8988T (cell line): ENCODE data around the gene TMTC2.

Source experiments
- DNase-seq: peaks from one replicate; pipeline ENCODE4 v3.0.0; 2011

Gene TMTC2

DNA sequence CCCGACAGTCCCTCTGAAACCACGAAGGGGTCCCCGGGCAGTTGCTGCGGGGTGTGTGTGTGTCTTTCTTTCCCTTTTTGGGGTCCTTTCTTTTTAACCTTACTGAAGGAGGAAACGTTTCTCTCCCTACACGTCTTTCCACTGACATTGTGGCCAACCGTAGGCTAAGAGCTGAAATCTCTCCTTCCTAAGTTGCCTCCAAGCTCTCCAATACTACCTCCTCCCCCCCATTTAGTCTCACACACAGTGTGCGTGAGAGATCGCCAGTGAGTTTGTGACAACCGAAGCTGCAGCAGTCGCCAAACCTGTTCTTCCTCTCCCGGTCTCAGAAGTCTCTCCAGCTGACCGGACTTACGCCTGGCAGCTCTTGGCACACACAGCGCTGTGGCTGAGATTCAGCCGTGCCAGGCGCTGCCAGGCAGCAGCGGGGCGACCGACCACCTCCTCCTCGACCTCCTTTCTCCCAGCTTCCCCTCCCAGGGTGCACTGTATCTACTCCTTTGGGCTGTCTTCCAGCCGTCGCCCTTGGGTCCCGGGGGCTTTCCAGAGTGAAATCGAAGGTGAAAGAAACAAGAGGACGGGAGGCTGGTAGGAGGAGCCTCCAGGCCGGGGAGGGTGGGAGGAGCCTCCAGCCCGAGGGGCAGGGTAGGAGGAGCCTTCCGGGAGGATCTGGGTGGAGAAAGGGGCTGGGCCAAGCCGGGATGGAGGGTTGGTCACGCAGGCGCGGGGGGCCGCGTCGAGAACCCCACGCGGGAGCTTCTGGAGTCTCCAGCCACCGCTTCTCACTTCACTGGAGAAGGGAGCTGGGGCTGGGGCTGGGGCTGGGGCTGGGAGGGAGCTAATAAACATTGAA is at the start of gene TMTC2:
TMTC2 (plus strand) TSS at position 739 of the 853 bp plus-strand sequence.
- DNase-seq, result peak; percentile 68

DNA sequence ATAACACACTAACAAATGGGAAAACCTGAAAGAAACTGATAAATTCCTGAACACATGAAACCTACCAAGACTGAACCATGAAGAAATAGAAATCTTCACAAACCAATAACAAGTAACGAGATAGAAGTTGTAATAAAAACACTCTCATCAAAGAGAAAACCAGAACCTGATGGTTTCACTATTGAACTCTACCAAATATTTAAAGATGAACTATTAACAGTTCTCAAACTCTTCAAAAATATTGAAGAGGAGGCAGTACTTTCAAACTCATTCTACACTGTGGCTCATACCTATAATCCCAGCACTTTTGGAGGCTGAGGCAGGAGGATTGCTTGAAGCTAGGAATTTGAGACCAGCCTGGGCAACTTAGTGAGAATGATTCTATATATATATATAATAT is 48.4 kb upstream of the TMTC2 start:
- DNase-seq, result no peak

DNA sequence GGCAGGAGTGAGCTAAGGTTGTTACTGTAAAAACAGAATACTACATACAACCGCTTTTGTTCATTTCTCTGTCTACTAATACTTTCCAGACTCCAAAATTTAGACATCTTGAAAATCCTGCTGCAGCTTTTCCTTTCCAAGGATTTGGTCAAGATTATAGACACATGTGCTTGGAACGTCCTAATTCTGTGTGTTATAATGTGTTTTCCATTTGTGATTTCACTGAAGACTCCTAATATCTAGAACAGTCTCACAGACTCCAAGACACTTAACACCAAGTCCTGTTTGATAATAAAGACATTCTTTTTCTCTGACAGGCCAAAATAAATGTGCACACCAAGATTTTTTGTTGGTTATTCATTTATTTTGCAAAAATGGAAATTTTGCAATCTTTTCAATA is 41.8 kb upstream of the TMTC2 start:
- no peak for DNase-seq

DNA sequence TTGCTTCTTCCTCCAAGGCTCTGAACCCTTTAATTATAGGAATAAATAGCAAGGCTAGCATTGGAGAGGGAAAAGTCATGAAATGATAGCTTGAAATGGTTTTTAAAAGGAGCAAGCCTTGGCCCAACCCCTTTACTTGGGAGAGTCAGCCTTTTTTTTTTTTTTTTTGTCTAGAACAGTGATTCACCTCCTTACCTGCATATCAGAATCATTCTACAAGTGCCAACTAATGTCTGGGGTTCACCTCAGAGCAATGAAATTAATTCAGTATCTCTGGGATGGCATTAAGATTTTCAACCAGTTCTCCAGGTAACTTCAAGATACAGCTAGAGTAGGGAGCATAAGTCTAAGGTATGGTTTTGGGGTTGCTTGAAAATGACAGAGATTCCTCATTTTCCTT is 41.3 kb upstream of the TMTC2 start:
- DNase-seq, result no peak

DNA sequence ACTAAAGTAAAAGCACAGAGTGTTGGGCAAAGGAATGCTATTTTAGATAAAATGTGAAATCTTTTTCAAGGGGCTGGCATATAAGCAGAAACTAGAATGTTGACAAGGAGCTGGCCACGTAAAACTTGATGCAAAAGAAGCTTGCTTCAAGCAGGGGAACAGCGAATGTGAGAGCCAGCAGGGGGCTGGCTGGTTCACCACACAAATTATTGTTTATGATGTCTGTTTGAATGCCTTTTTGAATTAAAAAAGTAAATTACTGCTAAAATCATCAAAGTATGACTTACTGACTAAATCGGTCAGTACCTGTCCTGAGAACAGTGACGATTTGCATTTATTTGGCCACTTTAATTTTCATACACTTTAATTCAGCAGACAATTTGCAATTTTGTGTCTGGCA is 38.9 kb upstream of the TMTC2 start:
- no peak for DNase-seq

DNA sequence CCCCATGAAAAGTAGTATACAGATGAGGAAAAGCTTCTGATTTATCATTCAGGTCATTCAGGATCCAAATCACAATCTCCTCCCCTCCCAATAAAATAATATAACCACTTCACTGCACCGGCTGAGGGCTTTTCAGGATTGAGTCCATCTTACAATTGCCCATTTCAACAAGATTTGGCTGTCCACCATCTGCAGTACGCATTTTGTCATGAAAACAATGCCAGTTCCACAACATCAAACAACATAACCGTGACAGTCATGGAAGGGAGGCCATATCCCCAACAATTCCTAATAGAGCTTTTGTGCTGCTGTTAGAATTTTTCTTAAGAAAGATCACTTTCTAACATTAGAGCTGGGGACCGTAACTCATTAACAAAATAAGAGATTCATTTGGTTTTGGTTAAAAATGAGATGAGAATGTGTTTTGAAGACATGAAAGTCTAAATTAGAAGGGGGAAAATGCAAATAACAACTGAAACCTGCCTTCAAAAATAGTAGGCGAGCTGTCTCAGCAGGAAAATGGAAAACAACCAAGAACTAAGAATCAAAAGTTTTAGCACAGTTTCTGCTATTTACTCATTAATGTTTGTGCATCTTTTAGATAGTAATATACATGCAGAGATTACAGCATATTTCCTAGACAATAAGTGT is 38.3 kb upstream of the TMTC2 start:
- DNase-seq, result no peak

DNA sequence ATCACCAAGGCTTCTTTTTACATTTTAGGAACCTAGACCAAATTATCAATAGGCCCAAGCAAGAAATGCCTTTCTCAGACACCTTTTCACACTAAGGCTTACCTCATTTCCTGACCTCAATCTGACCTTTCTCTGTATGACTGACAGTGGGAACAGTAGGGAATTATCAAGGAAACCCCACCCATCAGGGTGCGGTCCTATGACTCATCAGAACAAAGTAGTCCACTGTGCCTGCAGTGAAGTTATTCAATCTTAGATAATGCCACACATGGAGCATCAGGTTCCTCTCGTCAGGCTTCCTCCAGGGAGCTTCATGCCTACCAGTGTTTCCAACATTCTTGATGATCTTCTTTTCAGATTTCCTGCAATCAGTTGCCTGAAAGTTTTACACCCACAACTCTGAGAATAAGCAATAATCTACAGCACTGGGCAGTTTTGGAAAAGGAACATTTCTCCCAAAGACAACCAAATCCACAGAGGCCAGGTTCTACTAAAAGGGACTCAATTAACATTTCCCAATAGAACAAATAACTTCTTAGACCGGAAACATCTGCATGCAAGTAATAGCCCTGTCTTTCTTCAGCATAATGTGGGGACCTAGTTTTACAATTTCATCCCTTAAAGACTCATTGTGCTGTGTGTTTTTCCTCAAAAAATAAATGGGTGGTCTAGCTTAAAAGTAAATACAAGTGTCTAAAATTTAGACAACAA is 35.9 kb upstream of the TMTC2 start:
- DNase-seq, result no peak

DNA sequence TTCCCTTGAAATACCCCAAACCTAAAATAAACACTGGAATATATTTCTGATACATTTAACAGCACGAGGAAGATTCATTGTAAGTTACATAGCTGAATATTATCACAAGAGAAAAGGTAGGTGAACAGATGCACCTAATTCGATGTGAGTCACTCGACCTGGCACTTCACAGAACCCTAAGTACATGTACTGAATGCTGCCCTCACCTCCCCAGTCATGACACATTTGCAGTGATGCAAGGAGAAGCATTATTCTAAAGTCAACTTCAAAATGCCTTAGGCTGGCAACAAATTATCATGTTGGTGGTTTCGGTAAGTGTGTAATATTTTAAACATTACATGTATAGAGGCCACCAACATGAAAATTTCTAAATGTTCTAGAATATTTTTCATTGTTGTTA is 35.2 kb upstream of the TMTC2 start:
- no peak for DNase-seq

DNA sequence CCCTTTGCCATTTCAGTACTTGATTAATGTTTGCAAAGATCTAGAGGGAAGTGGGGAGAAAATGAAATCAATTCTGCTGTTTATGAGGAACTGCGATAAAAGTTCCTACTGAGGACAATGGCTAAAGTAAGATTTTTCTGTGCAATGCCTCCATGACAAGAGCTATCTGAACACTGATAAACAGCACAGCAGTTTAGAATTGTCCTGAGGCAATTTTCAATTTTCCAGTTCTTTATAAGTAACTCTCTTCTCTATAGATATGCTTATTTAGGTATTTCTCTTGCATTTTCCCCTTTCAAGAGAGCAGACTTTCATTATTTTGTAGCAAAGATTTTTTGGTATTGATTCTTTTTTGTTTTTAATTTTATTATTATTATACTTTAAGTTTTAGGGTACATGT is 34.6 kb upstream of the TMTC2 start:
- no peak for DNase-seq

DNA sequence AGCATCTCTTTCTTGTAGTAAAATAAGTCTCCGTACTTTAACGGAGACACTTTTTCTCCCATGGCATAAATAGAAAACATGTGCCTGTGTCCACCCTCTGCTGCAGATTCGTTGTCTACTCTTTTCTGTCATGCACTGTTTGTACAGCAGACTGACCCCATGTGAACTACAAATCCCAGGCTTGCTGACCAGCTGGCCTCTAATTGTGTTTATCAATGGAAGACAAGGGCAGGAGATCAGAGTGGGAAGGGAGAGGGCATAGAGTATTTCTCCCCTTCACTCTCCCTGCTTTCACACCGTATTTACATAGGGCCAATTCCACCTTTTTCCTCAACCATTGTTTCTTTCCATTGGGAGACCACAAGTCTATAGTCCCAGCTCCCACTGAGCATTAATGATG is 31.0 kb upstream of the TMTC2 start:
- DNase-seq, result no peak

DNA sequence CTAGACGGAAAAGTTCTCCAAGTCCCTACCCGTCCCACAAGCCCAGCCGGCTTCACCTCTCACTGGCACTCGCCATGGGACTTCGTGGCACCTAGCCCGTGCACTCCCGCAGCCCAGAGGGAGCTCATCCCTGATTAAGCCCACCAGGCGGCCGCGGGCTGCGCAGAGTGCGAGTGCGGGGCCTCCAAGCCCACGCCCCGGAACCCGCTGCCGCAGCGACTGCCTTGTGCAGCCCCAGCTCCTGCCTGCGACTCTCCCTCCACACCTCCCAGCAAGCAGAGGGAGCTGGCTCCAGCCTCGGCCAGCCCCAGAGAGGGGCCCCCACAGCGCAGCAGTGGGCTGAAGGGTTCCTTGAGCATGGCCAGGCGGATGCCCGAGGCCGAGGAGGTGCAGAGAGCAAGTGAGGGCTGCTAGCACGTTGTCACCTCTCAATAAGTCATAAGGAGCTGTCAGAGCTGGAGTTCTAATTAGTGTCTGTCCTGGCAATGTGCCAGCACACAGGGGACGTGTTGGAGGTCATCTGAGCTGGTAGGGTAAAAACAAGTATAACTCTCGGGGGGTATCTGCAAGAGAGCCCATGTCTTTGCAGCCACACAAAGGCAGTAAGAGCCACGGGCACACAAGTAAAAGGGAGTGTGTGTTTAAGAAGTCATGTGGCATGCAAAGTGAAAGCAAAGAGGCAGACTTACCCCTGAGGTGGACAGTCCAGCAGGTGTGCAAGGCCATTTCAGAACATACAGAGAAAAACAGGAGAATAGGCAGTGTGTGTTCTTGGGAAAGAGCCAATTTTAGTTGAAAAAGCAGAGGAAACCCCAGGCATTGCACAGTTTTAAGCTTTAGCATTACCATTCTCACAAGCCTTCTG is 27.1 kb upstream of the TMTC2 start:
- no peak for DNase-seq

DNA sequence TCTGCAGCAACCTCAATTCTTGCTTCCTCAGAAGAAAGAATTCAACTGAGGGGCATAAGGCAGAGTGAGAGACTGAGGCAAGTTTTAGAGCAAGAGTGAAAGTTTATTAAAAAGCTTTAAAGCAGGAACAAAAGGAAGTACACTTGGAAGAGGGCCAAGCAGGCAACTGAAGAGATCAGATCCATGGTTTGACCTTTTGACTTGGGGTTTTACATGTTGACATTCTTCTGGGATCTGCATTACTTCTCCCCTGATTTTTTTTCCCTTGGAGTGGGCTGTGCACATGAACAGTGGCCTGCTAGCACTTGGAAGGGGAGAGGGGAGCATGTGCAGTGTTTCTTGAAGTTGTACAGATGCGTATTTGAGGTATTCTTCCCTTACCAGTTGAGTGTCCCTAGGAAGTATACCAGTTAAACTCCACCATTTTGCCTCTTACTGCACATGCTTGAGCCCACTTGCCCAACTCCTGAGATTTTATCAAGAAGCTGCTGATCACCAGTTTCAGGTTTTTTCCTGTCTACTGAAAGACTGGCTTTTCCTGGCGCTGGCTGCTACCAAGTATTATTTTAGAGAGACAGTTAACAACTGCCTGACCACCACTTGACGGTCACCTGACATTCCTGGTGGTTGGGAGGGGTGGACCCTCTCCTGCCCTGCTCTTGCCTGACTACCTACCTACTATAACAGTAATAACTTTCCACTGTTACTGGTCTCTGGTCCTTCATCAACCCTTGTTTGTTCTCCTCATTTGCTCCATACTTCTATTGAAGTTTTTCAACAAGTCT is 26.0 kb upstream of the TMTC2 start:
- no peak for DNase-seq

DNA sequence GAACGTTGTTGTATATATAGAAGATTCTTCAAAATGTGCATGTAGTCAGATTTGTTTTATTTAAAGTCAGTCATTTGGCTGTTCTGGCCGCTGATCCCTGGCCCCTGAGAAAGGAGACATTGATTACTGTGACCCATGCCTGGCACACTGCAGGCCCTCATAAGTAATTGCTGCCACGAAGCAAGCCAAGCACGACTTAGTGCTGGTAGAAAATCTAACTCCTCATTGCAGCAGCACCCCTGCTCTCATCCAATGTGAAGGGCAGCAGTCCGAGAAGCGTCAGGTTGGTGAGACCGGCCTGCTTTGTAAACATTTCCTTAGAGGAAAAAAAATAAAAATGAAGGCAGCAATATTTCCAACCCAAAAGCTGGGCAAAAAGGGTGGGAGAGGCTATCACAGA is 22.8 kb upstream of the TMTC2 start:
- DNase-seq, result no peak

DNA sequence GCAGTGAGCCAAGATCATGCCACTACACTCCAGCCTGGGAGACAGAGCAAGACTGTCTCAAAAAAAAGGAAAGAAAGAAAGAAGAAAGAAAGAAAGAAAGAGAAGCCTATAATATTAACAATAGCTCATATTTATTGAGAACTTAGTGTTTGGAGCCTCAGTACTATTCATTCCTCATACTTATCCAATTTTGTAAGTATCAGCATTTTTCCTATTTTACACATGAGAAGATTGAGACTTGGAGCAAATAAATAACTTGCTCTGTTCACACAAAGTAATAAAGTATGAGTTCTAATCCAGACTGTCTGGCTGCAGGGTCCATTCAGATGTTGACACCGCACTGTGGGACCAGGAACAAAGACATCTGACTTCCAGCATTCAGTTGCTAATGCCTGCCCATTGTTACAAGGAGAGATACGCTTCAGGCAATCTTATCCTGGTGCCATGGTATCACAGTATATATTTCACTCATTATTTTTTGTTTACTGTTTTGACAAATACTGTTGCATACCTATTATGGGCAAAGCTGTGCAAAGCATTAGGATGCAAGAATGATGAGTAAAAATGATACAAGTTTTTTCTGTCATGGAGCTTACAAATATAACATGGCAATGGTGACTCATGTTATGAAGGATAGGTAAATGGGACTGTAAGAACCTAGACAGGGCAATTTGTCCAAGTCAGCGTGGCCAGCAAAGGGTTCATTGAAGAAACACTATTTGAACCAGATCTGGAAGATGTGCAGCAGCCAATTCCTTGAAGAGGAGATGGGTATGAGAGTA is 21.4 kb upstream of the TMTC2 start:
- DNase-seq, result no peak

DNA sequence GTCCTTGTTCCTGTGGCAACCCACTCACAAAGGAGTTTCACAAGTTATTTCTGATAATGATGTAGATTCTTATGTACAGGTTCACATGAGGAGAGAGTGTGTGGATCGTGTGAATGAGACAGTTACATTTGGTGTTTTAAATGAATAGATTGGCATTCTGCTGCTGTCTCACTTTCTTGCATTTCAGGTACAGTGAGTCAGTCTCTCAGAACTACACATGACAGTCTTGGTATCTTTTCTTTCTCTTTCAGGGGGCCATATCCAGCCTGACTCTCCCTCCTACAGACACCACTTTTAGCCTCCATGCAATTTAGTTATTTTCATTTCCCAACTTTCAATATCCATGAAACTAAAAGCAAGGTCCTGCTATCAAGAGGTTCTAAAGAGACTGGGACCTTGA is 19.9 kb upstream of the TMTC2 start:
- no peak for DNase-seq

DNA sequence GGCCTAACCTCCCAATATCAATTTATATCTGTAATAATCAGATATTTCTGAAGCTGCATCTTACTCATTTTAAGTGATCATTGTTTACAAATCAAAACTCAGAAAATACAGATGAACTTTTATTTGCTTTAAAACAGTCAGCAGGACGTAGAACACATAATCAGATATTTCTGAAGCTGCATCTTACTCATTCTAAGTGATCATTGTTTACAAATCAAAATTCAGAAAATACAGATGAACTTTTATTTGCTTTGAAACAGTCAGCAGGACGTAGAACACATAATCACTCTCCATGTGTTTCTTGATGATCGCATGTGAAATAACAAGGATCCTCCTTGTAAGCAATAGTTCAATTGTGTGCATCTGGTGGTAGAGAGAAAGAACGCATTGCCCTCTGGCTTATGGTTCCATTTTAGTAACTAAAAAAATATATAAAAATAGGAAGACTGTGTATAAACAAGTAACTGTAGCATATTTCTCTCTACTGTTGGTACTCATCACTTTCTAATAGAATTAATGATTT is 15.0 kb upstream of the TMTC2 start:
- no peak for DNase-seq

DNA sequence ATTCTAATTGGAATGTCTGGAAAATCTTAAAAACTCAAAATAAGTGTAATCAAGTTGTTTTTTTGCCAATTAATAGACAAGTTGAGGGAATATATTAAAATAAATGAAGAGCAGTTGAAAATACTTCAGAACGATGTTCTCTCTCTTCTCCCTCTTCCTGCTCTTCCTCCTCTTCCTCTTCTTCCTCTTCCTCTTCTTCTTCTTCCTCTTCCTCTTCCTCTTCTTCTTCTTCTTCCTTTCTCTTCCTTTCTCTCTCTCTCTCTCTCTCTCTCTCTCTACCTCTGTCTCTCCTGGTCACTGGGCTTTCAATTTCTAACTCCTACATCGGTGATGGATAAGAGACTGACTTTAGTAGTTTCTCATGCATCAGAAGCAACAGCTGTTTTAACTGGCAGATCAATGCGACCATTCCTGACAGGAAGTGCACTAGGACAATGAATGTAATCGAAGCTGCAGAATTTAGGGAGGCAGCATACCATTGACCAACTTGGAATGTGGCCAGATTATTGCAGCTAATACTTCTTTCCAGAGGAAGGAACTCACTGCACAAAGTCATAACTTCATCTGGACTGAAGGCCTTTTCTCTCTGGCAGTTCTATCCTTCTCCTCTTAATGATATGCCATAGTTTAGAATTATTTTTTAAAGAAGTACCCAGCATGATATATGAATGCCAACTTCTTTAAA is 13.8 kb upstream of the TMTC2 start:
- DNase-seq, result no peak

DNA sequence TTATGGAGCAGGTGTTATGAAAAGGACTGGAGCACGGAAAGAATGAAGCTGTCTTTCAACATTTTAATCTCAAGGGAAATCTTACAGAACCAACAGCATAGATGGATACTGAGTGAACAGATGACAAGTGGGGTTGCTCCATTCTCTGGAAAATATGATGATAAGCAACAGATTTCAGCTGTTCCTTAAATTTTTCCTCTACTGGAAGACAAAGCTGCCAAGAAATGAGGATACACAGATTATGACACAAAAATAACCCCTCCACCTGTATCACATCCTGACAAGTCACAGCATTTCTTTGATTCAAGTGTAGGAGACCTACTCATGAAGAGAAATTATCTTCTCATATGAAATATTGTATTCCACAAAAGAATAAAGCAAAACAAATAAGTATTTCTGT is 13.0 kb upstream of the TMTC2 start:
- no peak for DNase-seq

DNA sequence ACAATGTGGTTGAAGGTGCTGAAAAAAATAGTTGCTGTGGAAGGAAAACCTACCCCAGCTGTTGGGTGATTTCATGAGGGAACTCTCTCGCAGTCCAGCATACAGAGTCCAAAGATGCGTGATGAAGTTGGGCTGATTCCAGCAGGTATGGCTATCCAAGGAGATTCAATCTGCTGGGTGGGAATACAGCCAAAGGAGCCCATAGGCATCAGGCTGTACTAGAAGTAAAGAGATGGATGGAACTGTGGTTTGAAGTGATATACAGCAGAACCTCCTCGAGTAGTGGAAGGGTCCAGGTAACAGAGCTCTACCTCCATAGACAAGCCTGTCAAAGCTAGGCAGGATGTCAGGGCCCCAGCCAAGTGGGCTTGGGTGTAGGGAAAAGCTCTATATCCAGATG is 11.5 kb upstream of the TMTC2 start:
- DNase-seq, result no peak

DNA sequence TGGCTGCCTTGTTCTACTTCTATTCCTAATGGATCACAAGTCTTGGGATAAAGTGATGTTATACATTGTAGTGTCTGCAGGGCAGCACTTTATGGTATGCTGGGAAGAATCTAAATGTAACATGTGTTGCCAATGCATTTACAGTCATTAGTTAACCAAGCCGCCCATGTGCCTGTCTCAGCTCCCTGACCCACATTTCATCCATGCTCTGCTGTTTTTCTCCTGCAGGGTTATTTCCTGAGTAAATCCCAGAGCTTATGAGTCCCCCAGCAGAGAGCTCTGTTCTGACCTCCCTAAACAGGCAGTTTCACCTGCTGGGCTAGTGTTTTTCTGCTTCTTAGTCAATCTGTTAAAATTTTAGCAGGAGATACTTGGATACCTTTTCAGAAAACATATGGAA is 4.4 kb upstream of the TMTC2 start:
- DNase-seq, result no peak

DNA sequence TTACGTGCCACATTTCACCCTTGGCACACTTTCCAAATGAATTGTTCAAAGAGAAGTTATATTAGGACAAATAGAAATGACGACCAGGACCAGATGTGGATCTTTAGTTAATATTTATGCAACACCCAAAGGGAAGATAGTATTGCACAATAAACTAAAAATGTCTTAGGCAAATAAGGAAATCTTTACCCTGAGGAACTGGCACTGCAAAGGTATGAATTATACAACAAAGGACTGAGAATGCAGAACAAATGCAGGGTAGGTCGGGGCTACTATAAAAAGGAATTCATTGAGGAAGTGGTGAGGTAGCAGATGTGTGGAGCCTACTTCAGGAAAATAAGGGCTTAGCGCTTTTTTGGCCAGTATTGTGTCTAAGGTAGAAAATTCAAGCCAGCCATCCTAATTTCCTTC is 3.9 kb upstream of the TMTC2 start:
- no peak for DNase-seq
